ENCODE data around the gene FANCC. TPM values are rescaled to one million over a fixed set of nuclear protein-coding genes. Genes with fewer than 3 reads are reported as not detected.

FANCC gene
- total and polyA plus RNA-seq, 2 of the 13 experiments (the other 11 are each of a cell fraction or from before 2014, with no cell fraction given), result 7.4 to 8.6 TPM

DNA sequence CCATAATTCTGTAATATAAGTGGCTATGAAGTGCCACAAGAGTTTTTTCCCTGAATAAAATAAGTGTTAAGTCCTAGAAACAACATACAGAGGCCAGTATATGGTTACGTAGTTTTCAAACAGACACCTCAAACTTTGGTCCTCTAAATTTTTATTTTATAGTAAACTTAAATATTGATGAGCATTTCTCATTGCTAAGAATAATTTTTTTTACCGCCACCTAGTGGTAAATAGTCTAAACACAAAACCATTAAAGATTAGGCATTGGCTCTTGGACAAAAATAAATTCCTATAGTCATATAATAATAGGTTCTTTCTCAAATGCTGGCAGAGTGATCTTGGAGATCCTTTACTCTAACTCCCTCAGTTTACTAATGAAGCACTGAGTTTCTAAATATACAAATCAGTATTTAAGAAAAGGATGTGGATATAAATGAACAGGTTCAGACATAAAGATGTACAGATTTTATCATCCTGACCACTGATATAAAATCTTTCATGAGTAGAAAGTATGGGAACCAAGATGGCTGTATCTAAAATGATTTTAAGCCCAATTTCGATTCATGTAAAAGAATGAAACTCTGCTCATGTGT, 136.2 kb downstream of the FANCC start:
- Histone ChIP-seq H4K20me1 (ENCODE audit: insufficient read depth, low read length) (no peaks in the 10 kb centered on the region), H3K27ac (ENCODE audit: extremely low read length, insufficient read depth, low read length) (no peak overlapping the region), H3K4me3 (replicated peaks in 1 of 3; ENCODE audit: insufficient read depth in 1 of 3, low read depth in 2 of 3, low read length in 3 of 3) (no peak overlapping the region), H3K27me3 (ENCODE audit: control insufficient read depth in 1 of 2, insufficient read depth in 2 of 2, low read length in 2 of 2) (no peaks in the 10 kb centered on the region), H3K9me3 (ENCODE audit: low read length) (no peaks in the 10 kb centered on the region), H3K4me1 (ENCODE audit: insufficient read depth, low read length) (no peaks in the 10 kb centered on the region), H2AFZ (ENCODE audit: low read length) (no peak overlapping the region), H3K9ac (ENCODE audit: insufficient read depth, low read depth, low read length) (no peak overlapping the region), H3K4me2 (ENCODE audit: low read depth, low read length) (no peak overlapping the region), H3K79me2 (ENCODE audit: insufficient read depth, low read length) (no peaks in the 10 kb centered on the region), H3K36me3 (replicated peaks in 1 of 2; ENCODE audit: control insufficient read depth in 1 of 2, insufficient read depth in 2 of 2, low read length in 2 of 2) (no peaks in the 10 kb centered on the region)
- ChIA-PET CTCF (ENCODE audit: low intra/inter-chr PET ratio, low total read pairs) (interaction anchor here (1.3 kb wide), 1 partner anchor 87 kb away, joined by 4 read pairs; no protein-coding TSS in a partner anchor), POLR2A (no interaction called here)
- no TSS peak for BruUV-seq (replicated peaks)
- FAIRE-seq, result no peak
- WGBS (ENCODE audit: low lambda C conversion rate), result 47% methylated on average over 3 of the region's 3 CpGs
- in situ Hi-C loops (cut with HindIII; ENCODE audit: extremely low pct_ligation_motif_present, low pct_unique_long_range_greater_than_20kb), result no loop called here
- TF ChIP-seq PTBP1 (IDR thresholded peaks at IDR 0.05; ENCODE audit: low read depth, low read length, poor library complexity, severe bottlenecking) (no peak), PAX8 (CRISPR knock-in tag; IDR thresholded peaks at IDR 0.05; ENCODE audit: borderline replicate concordance) (no peak), ZNF746 (CRISPR knock-in tag; IDR thresholded peaks at IDR 0.05) (no peak)
- TF ChIP-seq, protein P1, sequence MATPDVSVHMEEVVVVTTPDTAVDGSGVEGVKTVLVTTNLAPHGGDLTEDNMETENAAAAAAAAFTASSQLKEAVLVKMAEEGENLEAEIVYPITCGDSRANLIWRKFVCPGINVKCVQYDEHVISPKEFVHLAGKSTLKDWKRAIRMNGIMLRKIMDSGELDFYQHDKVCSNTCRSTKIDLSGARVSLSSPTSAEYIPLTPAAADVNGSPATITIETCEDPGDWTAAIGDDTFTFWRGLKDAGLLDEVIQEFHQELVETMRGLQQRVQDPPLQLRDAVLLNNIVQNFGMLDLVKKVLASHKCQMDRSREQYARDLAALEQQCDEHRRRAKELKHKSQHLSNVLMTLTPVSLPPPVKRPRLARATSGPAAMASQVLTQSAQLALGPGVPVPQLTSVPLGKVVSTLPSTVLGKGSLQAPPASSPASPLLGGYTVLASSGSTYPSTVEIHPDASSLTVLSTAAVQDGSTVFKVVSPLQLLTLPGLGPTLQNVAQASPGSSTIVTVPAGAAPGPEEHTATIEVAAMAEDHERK (CRISPR knock-in tag; IDR thresholded peaks at IDR 0.05; ENCODE audit: low read depth), result no peak
- ATAC-seq, result no peak
- no peak for DNase-seq (ENCODE audit: low spot score)
- intact Hi-C loops (cut with micrococcal nuclease; ENCODE audit: unreplicated experiment), result no loop called here

DNA sequence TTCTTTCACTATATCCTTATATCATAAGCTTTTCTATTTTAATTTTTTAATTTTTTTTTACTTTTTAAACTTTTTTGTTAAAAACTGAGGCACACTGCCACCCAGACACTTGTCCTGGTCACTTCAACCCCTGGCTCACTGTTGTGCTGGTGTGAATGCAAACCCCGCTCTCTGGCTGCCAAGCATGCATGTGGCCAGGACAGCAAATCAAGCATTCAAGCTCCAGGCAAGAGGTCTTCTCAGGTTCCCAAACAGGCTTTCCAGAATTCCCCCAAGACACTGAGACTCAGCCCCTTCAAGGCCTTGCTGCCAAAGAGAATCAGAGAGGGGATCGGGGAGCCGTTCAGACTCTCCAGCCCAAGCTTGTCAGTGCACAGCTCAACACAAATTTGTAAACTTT, 139.9 kb downstream of the FANCC start:
- in situ Hi-C loops (cut with HindIII; ENCODE audit: extremely low pct_ligation_motif_present, low pct_unique_long_range_greater_than_20kb), result no loop called here
- ATAC-seq, result no peak
- 99% methylated on average over 3 of the region's 3 CpGs for WGBS (ENCODE audit: low lambda C conversion rate)
- no peaks in the 10 kb centered on the region for H3K9me3 ChIP-seq (ENCODE audit: low read length)
- no peaks in the 10 kb centered on the region for H3K79me2 ChIP-seq (ENCODE audit: insufficient read depth, low read length)
- no peak overlapping the region for H3K4me2 ChIP-seq (ENCODE audit: low read depth, low read length)
- BruUV-seq (replicated peaks), result no TSS peak
- ChIA-PET CTCF (ENCODE audit: low intra/inter-chr PET ratio, low total read pairs) (no interaction called here), POLR2A (no interaction called here)
- no peak for FAIRE-seq
- no peaks in the 10 kb centered on the region for H3K36me3 ChIP-seq (replicated peaks in 1 of 2; ENCODE audit: control insufficient read depth in 1 of 2, insufficient read depth in 2 of 2, low read length in 2 of 2)
- no peak for TF ChIP-seq ZNF350 (CRISPR knock-in tag; IDR thresholded peaks at IDR 0.05; ENCODE audit: borderline replicate concordance, low read depth)
- no peak for TF ChIP-seq XRCC5 (optimal IDR thresholded peaks at IDR 0.05; ENCODE audit: low read length)
- TF ChIP-seq SIN3B (IDR thresholded peaks at IDR 0.05; ENCODE audit: low read length), result no peak
- TF ChIP-seq ZNF484 (CRISPR knock-in tag; IDR thresholded peaks at IDR 0.05; ENCODE audit: borderline replicate concordance, low read depth), result no peak
- no peak for TF ChIP-seq AHR (CRISPR knock-in tag; IDR thresholded peaks at IDR 0.05)
- TF ChIP-seq ZNF710 (CRISPR knock-in tag; IDR thresholded peaks at IDR 0.05; ENCODE audit: borderline replicate concordance), result no peak
- no peak for TF ChIP-seq FOXO1 (CRISPR knock-in tag; IDR thresholded peaks at IDR 0.05)
- TF ChIP-seq EEA1 (CRISPR knock-in tag; IDR thresholded peaks at IDR 0.05; ENCODE audit: borderline replicate concordance), result no peak
- no peak for TF ChIP-seq ZNF10 (CRISPR knock-in tag; IDR thresholded peaks at IDR 0.05; ENCODE audit: borderline replicate concordance, low read depth)
- no peak for TF ChIP-seq ZNF235 (CRISPR knock-in tag; IDR thresholded peaks at IDR 0.05; ENCODE audit: borderline replicate concordance)
- no peak for TF ChIP-seq ZNF674 (CRISPR knock-in tag; IDR thresholded peaks at IDR 0.05; ENCODE audit: low read depth)
- TF ChIP-seq RCOR2 (CRISPR knock-in tag; IDR thresholded peaks at IDR 0.05), result no peak
- no peak overlapping the region for H3K4me3 ChIP-seq (replicated peaks in 1 of 3; ENCODE audit: insufficient read depth in 1 of 3, low read depth in 2 of 3, low read length in 3 of 3)
- no peak overlapping the region for H2AFZ ChIP-seq (ENCODE audit: low read length)
- H3K27me3 ChIP-seq (ENCODE audit: control insufficient read depth in 1 of 2, insufficient read depth in 2 of 2, low read length in 2 of 2), result no peaks in the 10 kb centered on the region
- H3K27ac ChIP-seq (ENCODE audit: extremely low read length, insufficient read depth, low read length), result no peak overlapping the region
- H4K20me1 ChIP-seq (ENCODE audit: insufficient read depth, low read length), result no peaks in the 10 kb centered on the region
- H3K4me1 ChIP-seq (ENCODE audit: insufficient read depth, low read length), result no peaks in the 10 kb centered on the region
- DNase-seq (ENCODE audit: low spot score), result no peak
- intact Hi-C loops (cut with micrococcal nuclease; ENCODE audit: unreplicated experiment), result no loop called here
- H3K9ac ChIP-seq (ENCODE audit: insufficient read depth, low read depth, low read length), result no peak overlapping the region
